Pons (tissue), 1 donor: ENCODE measurements around the gene RFTN1.

ENCODE experiments used
- DNase-seq: peaks from one replicate; pipeline ENCODE4 v3.0.0-alpha.2; 2016; ENCODE audit warnings: low spot score

Gene RFTN1

DNA sequence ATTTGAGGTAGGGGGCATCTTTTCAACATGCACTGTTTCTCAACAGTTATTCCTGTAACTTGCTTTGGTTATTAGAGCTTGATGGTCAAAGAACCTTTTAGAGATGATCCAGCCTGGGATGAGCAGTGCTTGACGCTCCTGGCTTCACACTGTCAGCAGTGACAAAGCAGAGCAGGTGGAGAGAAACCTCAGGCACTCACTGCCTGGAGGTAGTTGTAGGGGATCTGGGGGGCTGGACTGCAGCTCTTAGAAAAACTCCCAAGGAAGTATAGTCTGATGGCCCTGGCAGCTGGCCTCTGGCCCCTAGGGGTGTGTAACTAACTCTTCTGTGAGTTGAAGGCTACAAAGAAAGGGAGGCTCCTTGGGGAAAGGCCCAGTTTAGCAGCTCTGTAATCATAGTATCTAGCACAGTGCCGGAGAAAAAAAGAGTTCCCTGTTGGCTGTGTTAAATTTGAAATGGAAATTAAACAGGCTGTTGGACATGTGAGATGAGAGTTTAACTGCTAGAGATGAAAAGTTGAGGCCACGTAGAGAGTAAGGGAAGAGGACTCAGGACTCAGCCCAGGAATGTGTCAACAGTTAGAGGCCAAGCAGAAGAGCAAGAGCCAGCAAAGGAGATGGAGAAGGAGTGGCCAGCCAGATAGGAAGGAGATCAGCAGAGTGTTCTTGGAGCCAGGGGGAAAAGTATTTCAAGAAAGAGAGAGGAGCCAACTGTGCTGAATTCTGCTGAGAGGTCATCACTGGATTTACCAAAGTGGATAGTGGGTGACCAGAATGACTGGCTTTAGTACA is 234.3 kb downstream of the RFTN1 start:
- no peak for DNase-seq

DNA sequence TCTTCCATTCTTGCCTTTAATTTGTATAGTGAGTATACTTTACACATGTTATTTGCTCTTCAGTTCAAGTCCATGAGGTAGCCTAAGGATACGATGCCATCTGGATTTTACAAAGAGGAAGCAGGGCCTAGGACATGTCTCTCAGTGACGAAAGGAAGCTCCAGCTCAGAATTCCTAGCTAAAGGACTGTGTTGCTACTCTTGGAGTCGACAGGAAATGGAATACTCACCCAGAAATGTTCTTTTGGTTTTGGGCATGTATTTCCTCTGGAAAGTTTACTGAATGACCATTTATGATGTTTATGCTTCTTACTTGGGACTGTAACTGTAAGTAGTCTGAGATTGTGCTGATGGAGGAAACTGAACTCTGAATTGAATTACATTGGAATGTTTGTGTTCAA is 236.0 kb downstream of the RFTN1 start:
- no peak for DNase-seq

DNA sequence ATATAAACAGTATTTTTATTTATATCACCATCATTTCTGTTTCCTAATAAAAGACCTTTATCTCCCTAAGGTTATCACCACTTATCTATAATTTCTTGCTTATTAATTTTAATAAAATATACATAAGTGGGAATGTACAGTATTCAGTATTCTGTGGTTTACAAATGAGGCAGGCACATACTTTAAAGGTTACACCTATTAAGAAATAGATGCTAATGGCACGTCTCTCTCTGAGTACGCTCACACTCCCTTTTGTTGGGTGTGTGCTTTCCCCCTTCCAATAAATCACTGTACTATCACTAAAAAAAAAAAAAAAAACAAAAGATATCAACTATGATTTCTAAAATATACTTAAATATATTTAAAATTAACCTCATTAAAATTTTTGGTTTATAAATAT is 239.6 kb downstream of the RFTN1 start:
- no peak for DNase-seq

DNA sequence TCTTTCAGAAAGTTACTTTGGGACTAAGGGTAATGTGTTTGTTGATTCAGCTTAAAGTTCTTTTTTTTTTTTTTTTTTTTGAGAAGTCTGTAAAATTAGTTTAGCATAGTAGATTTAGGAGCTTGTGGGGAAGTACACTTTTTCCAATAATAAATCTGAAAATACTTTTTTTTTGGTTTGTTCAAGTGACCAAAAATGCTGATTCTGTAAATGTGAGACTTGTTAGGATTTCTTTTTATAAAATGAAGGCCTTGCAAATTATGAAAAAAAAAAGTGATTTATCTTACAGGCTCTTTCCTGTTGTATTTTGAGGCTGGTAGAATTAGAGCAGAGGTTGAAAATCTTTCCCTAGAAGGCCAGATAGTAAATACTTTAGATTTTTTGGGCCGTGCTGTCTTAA is 240.9 kb downstream of the RFTN1 start:
- no peak for DNase-seq

DNA sequence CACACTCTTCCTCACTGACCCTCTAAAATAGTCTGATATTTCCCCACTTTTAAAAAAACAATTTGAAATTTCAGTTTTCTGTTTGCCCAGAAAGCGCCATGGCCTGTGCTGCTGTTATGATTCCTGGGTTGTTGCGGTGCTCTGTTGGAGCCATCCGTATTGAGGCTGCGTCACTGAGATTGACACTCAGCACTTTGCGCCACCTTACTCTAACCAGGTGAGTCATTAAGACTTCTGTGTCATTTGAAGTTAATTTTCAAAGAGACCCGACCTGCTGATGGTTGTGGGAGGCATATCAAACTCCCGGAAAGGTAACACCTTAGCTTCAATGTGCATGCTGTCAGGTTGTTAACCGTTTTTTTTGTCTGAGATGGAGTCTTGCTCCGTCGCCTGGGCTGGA is 242.6 kb downstream of the RFTN1 start:
- DNase-seq, result no peak

DNA sequence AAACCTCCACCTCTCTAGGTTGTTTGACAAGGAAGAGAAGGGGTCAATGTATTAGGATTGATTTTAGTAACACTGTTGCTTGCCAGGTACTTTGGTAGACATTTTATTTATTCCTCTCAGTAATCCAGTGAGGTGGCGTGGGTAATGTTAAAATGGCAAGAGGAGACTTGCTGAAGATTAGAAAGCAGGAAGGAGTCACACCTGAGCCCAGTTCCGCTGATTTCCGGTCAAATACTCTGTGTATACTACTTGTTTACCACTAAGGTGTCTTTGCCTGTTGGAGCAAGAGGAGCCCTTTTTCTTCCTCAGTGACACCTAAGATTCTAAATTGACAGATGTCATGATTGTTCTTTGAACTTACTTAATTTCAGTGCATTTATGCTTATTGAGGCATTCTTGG is 246.8 kb downstream of the RFTN1 start:
- DNase-seq, result no peak
